Right lobe of liver (tissue), 6 donors: Measurements from ENCODE around the gene NUBPL. TPM values are rescaled to one million over a fixed set of nuclear protein-coding genes. Genes with fewer than 3 reads are reported as not detected.
"Not testable (repeated sequence)": the region's sequence is repeated elsewhere in the genome, so short reads cannot be mapped to it uniquely, and the experiment has no call there.

Source experiments
- ATAC-seq, 4 donors: fragments of 200-7000 bp; cut with Tn5 transposase; one replicate each; pipeline ENCODE4 v1.9.1; 2020; ENCODE audit warnings: mild to moderate bottlenecking in 4 of 4, moderate library complexity in 4 of 4
- DNase-seq, 3 donors: peaks; one replicate each; pipeline ENCODE4 v3.0.0-alpha.2; 2020
- H3K27ac ChIP-seq, 3 donors: fragments of 200-600 bp; one replicate each; pipeline ENCODE4 v1.8.0; 2022
- H3K27me3 ChIP-seq, 2 donors: fragments of 200-600 bp; one replicate each; pipeline ENCODE4 v1.8.0; 2022
- H3K36me3 ChIP-seq, 4 donors: fragments of 200-600 bp; sonication (generic) in 1 of 4; one replicate each; pipeline versions ENCODE4 v1.5.1 to v1.8.0; 2017 to 2022; ENCODE audit warnings: control low read depth in 1 of 4
- H3K4me1 ChIP-seq, 4 donors: fragments of 200-600 bp; sonication (generic) in 1 of 4; one replicate each; pipeline versions ENCODE4 v1.5.1 to v1.8.0; 2017 to 2022; ENCODE audit warnings: control low read depth in 1 of 4
- H3K4me3 ChIP-seq, 3 donors: fragments of 200-600 bp; one replicate each; pipeline ENCODE4 v1.8.0; 2022
- H3K9me3 ChIP-seq, 4 donors: fragments of 200-600 bp; sonication (generic) in 1 of 4; one replicate each; pipeline versions ENCODE4 v1.5.1 to v1.8.0; 2017 to 2022; ENCODE audit warnings: control low read depth in 1 of 4
- CTCF ChIP-seq, 4 donors: fragments of 200-600 bp in 3 of 4; fragments of 450-650 bp in 1 of 4; IDR thresholded peaks; one replicate each; pipeline versions ENCODE4 v1.5.1 to v1.8.0; 2016 to 2022; ENCODE audit warnings: antibody characterized with exemption in 4 of 4, mild to moderate bottlenecking in 2 of 4
- POLR2A ChIP-seq: fragments of 450-650 bp; IDR thresholded peaks from one replicate; pipeline ENCODE4 v1.6.1; 2017; ENCODE audit warnings: antibody characterized with exemption, mild to moderate bottlenecking
- WGBS: methylation state at CpG from one replicate; pipeline ENCODE4 v1.1.6; 2018; ENCODE audit warnings: low coverage, low lambda C conversion rate; ENCODE audit not compliant: insufficient coverage; ENCODE audit errors: missing lambda C conversion rate; 5-methylcytosine and 5-hydroxymethylcytosine counted together
- intact Hi-C, 2 donors: fragments of 100-400 bp; cut with DNase I; formaldehyde crosslinking; loops; one replicate each; pipeline versions ENCODE4 v1.11.2 to v1.14.1; 2022
- total RNA-seq, 6 experiments: library from RNA; depleted of rRNA in 2 of 6; stranded (reverse); fragments of >200 nt in 2 of 6; fragmentation: NEBNext Ultra II Directional in 3 of 6; extraction: Animal tissue kit (Norgen Biotek cat#: 25700) in 3 of 6; gene quantifications; one replicate each; pipeline versions ENCODE4 v1.1.0 to v1.2.4, GENCODE V29; 2016 to 2023
- donor health status: DM: no; HTN: yes; CAD: no.
- donor health status: DM: no; HTN: no; CAD: no.
- donor health status: DM: no; HTN: no; CAD: no.
- donor health status: DM: no; HTN: yes; CAD: no.
- donor health status: DM: no; HTN: yes; CAD: no.

The NUBPL gene
- total RNA-seq, 6 experiments from 2014 or later: 6.3 to 9.5 (median 7.2) TPM

DNA sequence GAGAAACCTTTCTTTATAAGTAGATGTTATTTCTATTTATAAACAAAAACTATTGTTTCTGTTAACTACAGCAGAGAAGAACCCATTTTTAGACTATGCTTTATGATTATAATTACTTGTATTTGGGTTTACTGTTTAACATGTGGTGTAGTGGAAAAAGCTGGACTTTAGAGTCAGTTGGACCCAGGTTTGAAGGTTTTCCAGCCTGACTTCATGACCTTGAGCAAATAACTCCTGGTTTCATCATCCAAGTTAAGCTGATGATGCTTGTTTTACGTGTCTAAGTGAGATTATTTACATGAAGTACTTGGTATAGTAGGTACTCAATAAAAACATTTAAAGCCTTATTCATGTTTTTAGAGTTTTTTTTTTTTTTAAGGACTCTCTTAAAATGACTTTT is 294.1 kb downstream of the NUBPL start:
- intact Hi-C loops: no loop called here
- TF ChIP-seq CTCF (IDR thresholded peaks at IDR 0.05): no peak
- no peak for TF ChIP-seq POLR2A
- Histone ChIP-seq H3K9me3 (no peaks in the 10 kb centered on the region), H3K4me1 (peaks cover 0 to 11% (median 5%) of the 10 kb centered on the region in 4 donors), H3K27ac (peak overlapping the region; percentile 0 to 62 (median 59)), H3K27me3 (no peaks in the 10 kb centered on the region), H3K36me3 (no peaks in the 10 kb centered on the region), H3K4me3 (no peak overlapping the region)
- 47% methylated on average over 1 of the region's 1 CpG for WGBS
- ATAC-seq (peak; percentile 87 to 99 (median 92)), DNase-seq (peak in 1 of 3 donors; percentile 57)

- H3K27ac ChIP-seq: peak overlapping the region in 1 of 3 donors; percentile 62
- H3K36me3 ChIP-seq, DNase-seq, intact Hi-C loops, H3K4me3 ChIP-seq, H3K27me3 ChIP-seq, ATAC-seq, H3K9me3 ChIP-seq: not testable (repeated sequence)
- WGBS: 79% methylated on average over 2 of the region's 2 CpGs
- H3K4me1 ChIP-seq: peaks cover 0 to 11% (median 5%) of the 10 kb centered on the region in 4 donors
These were observed 294.8 kb downstream of the NUBPL start for GRCh38 chr14:31856003-31856402.

DNA sequence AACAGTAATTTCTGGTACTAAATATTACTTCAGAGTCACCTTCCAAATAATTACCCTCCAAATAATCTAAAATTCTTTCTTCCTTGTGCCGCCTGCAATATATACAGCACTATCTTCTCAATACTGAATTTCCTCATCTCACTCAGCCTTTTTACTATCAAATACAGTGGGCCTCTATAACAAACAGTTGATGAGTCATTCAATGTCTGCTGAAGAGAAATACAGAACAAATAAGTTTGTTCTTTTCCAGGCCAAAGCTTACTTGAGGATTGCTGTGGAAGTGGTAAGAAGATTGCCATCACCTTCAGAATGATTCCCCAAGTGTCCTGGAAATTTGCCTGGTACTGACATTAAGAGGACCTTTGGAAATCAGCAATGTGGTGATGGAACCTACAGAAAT is 297.7 kb downstream of the NUBPL start:
- no peak overlapping the region for H3K27ac ChIP-seq
- DNase-seq (no peak), ATAC-seq (peak in 1 of 4 donors; percentile 52)
- intact Hi-C loops: no loop called here
- H3K9me3 ChIP-seq: no peaks in the 10 kb centered on the region
- peaks cover 0 to 11% (median 5%) of the 10 kb centered on the region in 4 donors for H3K4me1 ChIP-seq
- H3K27me3 ChIP-seq: no peaks in the 10 kb centered on the region
- no peaks in the 10 kb centered on the region for H3K36me3 ChIP-seq
- TF ChIP-seq CTCF (IDR thresholded peaks at IDR 0.05) (no peak), POLR2A (no peak)
- no CpG with 5 or more reads among the region's 1 CpG for WGBS
- H3K4me3 ChIP-seq: no peak overlapping the region

GRCh38 chr14:31864937-31865855 is 304.0 kb downstream of the NUBPL start:
- Histone ChIP-seq H3K36me3 (no peaks in the 10 kb centered on the region), H3K27me3 (no peaks in the 10 kb centered on the region), H3K4me3 (no peak overlapping the region), H3K27ac (no peak overlapping the region), H3K9me3 (no peaks in the 10 kb centered on the region), H3K4me1 (no peaks in the 10 kb centered on the region)
- ATAC-seq: no peak
- WGBS: 100% methylated on average over 5 of the region's 13 CpGs
- intact Hi-C loops: no loop called here
- DNase-seq: no peak
- TF ChIP-seq POLR2A (no peak), CTCF (IDR thresholded peaks at IDR 0.05) (no peak)

DNA sequence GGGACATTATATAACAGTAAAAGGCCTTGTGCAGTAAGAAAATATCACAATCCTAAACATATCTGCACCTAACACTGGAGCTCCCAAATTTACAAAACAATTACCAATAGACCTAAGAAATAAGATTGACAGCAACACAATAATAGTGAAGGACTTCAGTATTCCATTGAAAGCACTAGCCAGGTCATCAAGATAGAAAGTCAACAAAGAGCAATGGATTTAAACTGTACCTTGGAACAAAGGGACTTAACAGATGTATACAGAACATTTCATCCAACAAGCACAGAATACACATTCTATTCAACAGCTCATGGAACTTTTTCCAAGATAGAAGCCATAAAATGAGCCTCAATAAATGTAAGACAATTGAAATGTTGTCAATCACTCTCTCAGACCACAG is 306.4 kb downstream of the NUBPL start:
- no peak for DNase-seq
- Histone ChIP-seq H3K27me3 (no peaks in the 10 kb centered on the region), H3K9me3 (no peaks in the 10 kb centered on the region), H3K4me1 (no peaks in the 10 kb centered on the region), H3K27ac (no peak overlapping the region), H3K36me3 (no peaks in the 10 kb centered on the region), H3K4me3 (no peak overlapping the region)
- no peak for TF ChIP-seq CTCF (IDR thresholded peaks at IDR 0.05)
- no peak for TF ChIP-seq POLR2A
- no peak for ATAC-seq
- intact Hi-C loops: no loop called here

GRCh38 chr14:31868096-31868495 is 306.9 kb downstream of the NUBPL start:
- ATAC-seq, H3K4me1 ChIP-seq, DNase-seq, H3K9me3 ChIP-seq, H3K27ac ChIP-seq, H3K36me3 ChIP-seq, H3K4me3 ChIP-seq, intact Hi-C loops, H3K27me3 ChIP-seq: not testable (repeated sequence)
- 69% methylated on average over 3 of the region's 3 CpGs for WGBS
